Measurements from ENCODE around the gene BCR. TPM values are rescaled to one million over a fixed set of nuclear protein-coding genes. Genes with fewer than 3 reads are reported as not detected.

The BCR gene
- total and polyA plus RNA-seq, 2 of the 13 experiments (the other 11 are each of a cell fraction or from before 2014, with no cell fraction given) = 19.9 to 33.6 TPM

DNA sequence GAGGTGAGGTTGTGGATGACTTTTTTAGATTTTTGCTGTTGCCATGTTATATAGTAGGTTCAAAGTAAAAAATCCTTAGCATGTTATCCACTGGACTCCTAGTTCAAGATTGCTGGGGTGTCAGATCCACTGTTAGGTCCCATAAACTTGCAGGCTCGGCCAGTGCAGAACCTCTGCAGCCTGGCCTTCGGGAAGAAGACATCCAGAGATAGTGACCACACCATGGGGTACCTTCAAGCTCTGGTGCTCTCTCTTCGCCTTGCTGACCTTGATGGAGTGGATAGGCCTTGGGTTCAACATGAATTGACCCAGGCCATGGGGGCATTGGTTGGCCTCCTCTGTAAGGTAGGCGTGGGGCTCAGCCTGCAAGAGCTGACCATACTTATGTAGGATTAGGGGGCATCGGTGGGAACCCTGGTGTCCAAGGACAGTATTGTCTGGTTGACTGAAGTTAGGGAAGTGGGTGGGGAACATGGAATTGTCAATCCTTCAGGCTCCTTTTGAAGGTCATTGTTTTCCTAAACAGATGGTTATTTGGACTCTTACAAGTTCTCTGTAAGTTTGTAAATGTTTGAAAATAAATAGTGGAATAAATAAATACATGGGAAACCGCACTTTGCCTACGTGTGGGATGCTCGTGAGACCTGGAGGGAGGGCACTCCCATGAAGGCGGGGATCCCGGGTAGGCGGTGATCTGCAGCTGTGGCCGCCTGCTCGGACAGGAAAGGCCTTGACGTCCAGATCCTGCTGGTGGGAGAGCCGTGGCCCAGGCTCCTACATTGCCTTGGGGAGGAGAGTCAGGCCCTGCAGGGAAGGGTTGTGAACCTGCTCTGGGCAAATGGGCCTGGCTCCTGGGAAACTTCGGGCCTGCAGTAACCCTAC, 37.1 kb downstream of the BCR start (continued):
- TF ChIP-seq MTA1 (CRISPR knock-in tag; IDR thresholded peaks at IDR 0.05; ENCODE audit: borderline replicate concordance) (0 out of 2 replicates have a peak, but pooled peaks have one; percentile 1), ZNF546 (CRISPR knock-in tag; conservative IDR thresholded peaks at IDR 0.05) (0 out of 2 replicates have a peak, but pooled peaks have one; percentile 50), FOXP1 (IDR thresholded peaks at IDR 0.05) (no peak), FOXP1 (CRISPR knock-in tag; IDR thresholded peaks at IDR 0.05) (no peak), ZNF335 (CRISPR knock-in tag; IDR thresholded peaks at IDR 0.05) (no peak), ZBTB1 (CRISPR knock-in tag; IDR thresholded peaks at IDR 0.05; ENCODE audit: borderline replicate concordance) (no peak), ZNF609 (CRISPR knock-in tag; IDR thresholded peaks at IDR 0.05; ENCODE audit: borderline replicate concordance) (0 out of 2 replicates have a peak, but pooled peaks have one; percentile 13), ZKSCAN8 (CRISPR knock-in tag; IDR thresholded peaks at IDR 0.05; ENCODE audit: borderline replicate concordance) (no peak), SIX4 (CRISPR knock-in tag; IDR thresholded peaks at IDR 0.05) (no peak), ZNF414 (CRISPR knock-in tag; IDR thresholded peaks at IDR 0.05) (0 out of 2 replicates have a peak, but pooled peaks have one; percentile 20), SMAD3 (CRISPR knock-in tag; IDR thresholded peaks at IDR 0.05) (no peak), ATF7-NPFF (CRISPR knock-in tag; IDR thresholded peaks at IDR 0.05; ENCODE audit: low read depth) (no peak), REPIN1 (CRISPR knock-in tag; IDR thresholded peaks at IDR 0.05; ENCODE audit: borderline replicate concordance, low read depth) (no peak), ZBTB34 (CRISPR knock-in tag; IDR thresholded peaks at IDR 0.05) (peak; percentile 1; the same call in 1 of the 2 replicates), ZNF337 (CRISPR knock-in tag; IDR thresholded peaks at IDR 0.05; ENCODE audit: borderline replicate concordance, low read depth) (0 out of 2 replicates have a peak, but pooled peaks have one; percentile 3), ZNF274 (CRISPR knock-in tag; IDR thresholded peaks at IDR 0.05) (no peak)
- TF ChIP-seq, protein P1, sequence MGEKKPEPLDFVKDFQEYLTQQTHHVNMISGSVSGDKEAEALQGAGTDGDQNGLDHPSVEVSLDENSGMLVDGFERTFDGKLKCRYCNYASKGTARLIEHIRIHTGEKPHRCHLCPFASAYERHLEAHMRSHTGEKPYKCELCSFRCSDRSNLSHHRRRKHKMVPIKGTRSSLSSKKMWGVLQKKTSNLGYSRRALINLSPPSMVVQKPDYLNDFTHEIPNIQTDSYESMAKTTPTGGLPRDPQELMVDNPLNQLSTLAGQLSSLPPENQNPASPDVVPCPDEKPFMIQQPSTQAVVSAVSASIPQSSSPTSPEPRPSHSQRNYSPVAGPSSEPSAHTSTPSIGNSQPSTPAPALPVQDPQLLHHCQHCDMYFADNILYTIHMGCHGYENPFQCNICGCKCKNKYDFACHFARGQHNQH (CRISPR knock-in tag; IDR thresholded peaks at IDR 0.05) = 0 out of 2 replicates have a peak, but pooled peaks have one; percentile 7
- TF ChIP-seq, protein P2, sequence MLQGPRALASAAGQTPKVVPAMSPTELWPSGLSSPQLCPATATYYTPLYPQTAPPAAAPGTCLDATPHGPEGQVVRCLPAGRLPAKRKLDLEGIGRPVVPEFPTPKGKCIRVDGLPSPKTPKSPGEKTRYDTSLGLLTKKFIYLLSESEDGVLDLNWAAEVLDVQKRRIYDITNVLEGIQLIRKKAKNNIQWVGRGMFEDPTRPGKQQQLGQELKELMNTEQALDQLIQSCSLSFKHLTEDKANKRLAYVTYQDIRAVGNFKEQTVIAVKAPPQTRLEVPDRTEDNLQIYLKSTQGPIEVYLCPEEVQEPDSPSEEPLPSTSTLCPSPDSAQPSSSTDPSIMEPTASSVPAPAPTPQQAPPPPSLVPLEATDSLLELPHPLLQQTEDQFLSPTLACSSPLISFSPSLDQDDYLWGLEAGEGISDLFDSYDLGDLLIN (CRISPR knock-in tag; IDR thresholded peaks at IDR 0.05; ENCODE audit: borderline replicate concordance) = no peak
